Tibial nerve (tissue), 3 donors: ENCODE measurements around the gene TBX21.

ENCODE experiments used
- POLR2A ChIP-seq, 2 donors: fragments of 450-650 bp; IDR thresholded peaks; one replicate each; pipeline ENCODE4 v1.6.1; 2017; ENCODE audit warnings: antibody characterized with exemption in 2 of 2, mild to moderate bottlenecking in 2 of 2, moderate library complexity in 2 of 2
- TF ChIP-seq, protein P1 (sequence below), 5 experiments: fragments of 200-600 bp in 3 of 5; fragments of 450-650 bp in 2 of 5; sonication (generic) in 3 of 5; IDR thresholded peaks; one replicate each; pipeline ENCODE4 v1.5.1; 2016 to 2019; ENCODE audit warnings: antibody characterized with exemption in 5 of 5, mild to moderate bottlenecking in 3 of 5, moderate library complexity in 2 of 5

DNA sequence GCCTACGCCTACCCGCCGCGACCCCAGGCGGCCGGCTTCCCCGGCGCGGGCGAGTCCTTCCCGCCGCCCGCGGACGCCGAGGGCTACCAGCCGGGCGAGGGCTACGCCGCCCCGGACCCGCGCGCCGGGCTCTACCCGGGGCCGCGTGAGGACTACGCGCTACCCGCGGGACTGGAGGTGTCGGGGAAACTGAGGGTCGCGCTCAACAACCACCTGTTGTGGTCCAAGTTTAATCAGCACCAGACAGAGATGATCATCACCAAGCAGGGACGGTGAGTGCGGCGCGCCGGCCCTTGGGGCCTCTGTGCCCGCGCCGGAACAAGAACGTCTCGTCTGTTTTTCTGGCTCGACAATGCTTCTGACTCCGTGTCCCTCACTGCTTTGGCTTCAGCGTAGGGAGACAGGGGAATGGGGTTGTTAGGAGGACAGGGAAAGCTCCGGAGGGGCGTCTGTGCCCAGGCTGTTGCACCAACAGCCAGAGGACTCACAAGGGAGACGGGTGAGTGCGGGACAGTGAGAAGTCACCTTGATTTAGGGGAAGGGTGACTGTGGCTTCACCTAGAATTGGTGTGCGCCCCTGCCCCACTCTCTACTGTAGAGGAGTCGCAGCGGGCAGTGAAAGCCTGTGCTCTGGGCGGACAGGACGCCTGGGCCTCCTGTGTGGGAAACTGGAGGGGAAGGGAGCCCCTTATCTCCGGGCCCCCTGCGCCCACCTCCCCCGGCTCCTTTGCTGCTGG lies 806 bp downstream of the TBX21 start:
- TF ChIP-seq, protein P1, sequence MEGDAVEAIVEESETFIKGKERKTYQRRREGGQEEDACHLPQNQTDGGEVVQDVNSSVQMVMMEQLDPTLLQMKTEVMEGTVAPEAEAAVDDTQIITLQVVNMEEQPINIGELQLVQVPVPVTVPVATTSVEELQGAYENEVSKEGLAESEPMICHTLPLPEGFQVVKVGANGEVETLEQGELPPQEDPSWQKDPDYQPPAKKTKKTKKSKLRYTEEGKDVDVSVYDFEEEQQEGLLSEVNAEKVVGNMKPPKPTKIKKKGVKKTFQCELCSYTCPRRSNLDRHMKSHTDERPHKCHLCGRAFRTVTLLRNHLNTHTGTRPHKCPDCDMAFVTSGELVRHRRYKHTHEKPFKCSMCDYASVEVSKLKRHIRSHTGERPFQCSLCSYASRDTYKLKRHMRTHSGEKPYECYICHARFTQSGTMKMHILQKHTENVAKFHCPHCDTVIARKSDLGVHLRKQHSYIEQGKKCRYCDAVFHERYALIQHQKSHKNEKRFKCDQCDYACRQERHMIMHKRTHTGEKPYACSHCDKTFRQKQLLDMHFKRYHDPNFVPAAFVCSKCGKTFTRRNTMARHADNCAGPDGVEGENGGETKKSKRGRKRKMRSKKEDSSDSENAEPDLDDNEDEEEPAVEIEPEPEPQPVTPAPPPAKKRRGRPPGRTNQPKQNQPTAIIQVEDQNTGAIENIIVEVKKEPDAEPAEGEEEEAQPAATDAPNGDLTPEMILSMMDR (IDR thresholded peaks at IDR 0.05) = no peak
- TF ChIP-seq POLR2A (IDR thresholded peaks at IDR 0.05) = no peak
